ENCODE data around the gene SIDT1.

Gene SIDT1

DNA sequence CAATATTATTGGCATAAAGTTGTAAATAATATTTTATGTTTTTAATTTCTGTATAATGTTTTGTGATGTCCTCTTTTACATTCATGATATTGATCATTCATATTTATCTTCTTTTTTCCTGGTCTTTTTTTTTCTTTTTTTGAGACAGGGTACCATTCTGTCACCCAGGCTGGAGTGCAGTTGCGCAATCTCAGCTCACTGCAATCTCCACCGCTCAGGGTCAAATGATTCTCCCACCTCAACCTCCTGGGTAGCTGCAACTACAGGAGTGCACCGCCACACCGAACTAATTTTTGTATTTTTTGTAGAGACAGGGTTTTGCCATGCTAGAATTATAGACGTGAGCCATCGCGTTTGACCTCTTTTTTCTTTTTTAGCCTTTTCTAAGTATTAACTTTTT, 111.2 kb downstream of the SIDT1 start:
- H3K27ac ChIP-seq, result no peak overlapping the region
- H3K4me3 ChIP-seq, result no peak overlapping the region
- TF ChIP-seq, protein P1, sequence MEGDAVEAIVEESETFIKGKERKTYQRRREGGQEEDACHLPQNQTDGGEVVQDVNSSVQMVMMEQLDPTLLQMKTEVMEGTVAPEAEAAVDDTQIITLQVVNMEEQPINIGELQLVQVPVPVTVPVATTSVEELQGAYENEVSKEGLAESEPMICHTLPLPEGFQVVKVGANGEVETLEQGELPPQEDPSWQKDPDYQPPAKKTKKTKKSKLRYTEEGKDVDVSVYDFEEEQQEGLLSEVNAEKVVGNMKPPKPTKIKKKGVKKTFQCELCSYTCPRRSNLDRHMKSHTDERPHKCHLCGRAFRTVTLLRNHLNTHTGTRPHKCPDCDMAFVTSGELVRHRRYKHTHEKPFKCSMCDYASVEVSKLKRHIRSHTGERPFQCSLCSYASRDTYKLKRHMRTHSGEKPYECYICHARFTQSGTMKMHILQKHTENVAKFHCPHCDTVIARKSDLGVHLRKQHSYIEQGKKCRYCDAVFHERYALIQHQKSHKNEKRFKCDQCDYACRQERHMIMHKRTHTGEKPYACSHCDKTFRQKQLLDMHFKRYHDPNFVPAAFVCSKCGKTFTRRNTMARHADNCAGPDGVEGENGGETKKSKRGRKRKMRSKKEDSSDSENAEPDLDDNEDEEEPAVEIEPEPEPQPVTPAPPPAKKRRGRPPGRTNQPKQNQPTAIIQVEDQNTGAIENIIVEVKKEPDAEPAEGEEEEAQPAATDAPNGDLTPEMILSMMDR (IDR thresholded peaks at IDR 0.05), result no peak
- DNase-seq (ENCODE audit: low spot score), result no peak

DNA sequence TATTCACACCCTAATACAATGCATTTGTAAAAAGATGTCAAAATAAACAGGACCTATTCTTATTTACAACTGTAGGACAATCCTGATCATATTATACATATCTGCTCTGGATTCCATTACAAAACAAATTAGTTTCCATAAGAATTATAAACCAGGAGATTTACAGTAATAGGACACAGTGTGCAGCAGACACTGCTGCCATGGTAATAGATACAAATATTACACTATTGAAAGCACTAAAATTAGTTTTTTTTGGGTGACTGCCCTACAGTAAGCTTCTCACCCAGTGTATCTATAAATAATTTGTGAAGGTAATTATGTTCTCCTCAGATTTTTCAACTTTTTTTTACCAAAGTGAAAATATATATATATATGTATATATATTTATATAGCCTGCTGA, 116.2 kb downstream of the SIDT1 start:
- DNase-seq (ENCODE audit: low spot score), result no peak
- no peak overlapping the region for H3K27ac ChIP-seq
- no peak overlapping the region for H3K4me3 ChIP-seq
- TF ChIP-seq, protein P1 (IDR thresholded peaks at IDR 0.05), result no peak

- Histone ChIP-seq H3K4me3 (no peak overlapping the region), H3K27ac (no peak overlapping the region)
- no peak for DNase-seq (ENCODE audit: low spot score)
- TF ChIP-seq, protein P1 (IDR thresholded peaks at IDR 0.05), result no peak
Measured at GRCh38 chr3:113649174-113649845, 117.0 kb downstream of the SIDT1 start.

DNA sequence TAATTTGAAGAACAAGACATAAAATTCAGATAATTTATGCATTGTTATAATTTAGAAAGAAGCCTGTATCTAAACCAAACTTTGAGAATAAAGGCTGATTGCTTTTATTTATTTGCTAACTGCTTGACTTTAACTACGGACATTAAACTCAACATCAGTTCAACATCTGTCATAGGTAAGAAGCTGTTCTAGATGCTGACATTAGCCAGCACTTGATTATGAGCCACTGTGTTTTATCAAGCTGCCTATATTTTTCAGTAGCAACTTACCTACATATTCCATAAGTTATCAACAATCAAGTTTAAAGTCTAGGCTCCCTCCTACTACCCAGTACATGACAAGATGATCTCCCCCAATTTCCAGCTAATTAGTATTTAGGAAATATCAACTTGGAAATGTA, 122.0 kb downstream of the SIDT1 start:
- Histone ChIP-seq H3K27ac (no peak overlapping the region), H3K4me3 (no peak overlapping the region)
- TF ChIP-seq, protein P1 (IDR thresholded peaks at IDR 0.05), result no peak
- DNase-seq (ENCODE audit: low spot score), result no peak

DNA sequence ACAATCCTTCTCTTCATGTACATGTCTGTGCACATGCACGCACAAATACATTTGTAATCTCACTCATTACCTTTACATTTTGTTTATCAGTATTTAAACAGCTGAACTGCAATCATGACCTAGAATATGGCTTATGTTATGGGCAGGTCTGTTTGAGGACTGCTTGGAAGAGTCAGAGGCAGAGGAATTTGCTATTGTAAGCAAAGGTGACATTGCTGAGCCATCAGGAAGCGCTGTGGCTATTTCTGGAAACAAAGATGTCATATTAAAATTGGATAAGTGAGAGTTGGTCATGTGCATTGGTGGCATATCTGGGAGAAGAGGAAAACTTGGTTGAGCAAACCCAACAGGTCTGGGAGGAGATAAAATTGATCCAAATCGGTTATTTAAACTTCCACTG, 122.5 kb downstream of the SIDT1 start:
- no peak for DNase-seq (ENCODE audit: low spot score)
- TF ChIP-seq, protein P1 (IDR thresholded peaks at IDR 0.05), result no peak
- H3K4me3 ChIP-seq, result no peak overlapping the region
- H3K27ac ChIP-seq, result no peak overlapping the region

- TF ChIP-seq, protein P1 (IDR thresholded peaks at IDR 0.05), result no peak
- no peak overlapping the region for H3K27ac ChIP-seq
- no peak for DNase-seq (ENCODE audit: low spot score)
- H3K4me3 ChIP-seq, result no peak overlapping the region
Measured at GRCh38 chr3:113658107-113658506, 125.8 kb downstream of the SIDT1 start.

DNA sequence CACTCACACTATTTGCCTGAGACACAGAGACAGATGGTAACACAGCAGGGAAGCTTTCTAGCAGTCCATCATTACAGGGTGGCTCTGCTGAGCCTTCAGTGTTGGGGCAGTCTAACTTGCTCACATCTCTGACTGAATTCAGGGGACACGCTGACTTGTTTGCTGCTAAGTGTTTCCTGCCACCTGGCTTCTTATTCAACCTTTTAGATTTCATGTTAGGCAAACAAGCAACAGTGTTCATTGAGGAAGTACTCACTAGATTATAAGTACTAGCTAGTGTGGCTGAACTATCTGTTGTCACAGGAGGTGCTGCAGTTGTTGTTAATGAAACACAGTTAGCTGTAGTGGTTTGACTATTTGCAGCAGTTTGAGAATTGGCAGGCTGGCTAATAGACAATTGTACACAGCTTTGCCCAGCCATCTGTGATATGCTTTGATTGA, 126.8 kb downstream of the SIDT1 start:
- TF ChIP-seq, protein P1 (IDR thresholded peaks at IDR 0.05), result no peak
- no peak for DNase-seq (ENCODE audit: low spot score)
- Histone ChIP-seq H3K27ac (no peak overlapping the region), H3K4me3 (no peak overlapping the region)
